NCI-H2107 (cell line): ENCODE measurements around the gene ITGB1.
"Not testable (repeated sequence)": the region's sequence is repeated elsewhere in the genome, so short reads cannot be mapped to it uniquely, and the experiment has no call there.

ENCODE experiments used
- DNase-seq: peaks from one replicate; lab custom pipeline; 2025; lab: John Stamatoyannopoulos, UW

The ITGB1 gene

DNA sequence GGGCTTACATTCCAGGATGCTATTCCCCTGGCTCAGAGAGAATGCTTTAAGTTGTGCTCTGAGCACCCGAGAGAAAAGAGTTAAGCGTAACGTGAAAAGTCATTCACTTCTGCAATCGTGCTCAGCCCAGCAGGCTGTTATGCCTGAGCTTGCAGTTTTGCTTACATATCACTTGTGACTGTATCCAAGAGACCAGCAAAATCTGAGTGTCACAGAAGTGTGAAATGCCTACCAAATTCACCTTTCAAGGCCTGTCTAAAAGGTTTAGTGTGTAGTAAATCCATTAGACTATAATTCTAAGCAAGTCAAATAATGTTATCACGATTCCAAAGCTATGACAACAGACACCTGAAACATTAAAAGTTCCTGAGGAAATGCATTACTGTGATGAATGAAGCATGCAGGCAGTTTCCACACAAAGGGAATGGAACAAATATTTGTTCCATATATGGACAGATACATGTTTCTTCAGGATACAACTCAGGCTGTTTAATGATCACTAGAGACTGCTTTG lies 20.1 kb downstream of the ITGB1 start:
- DNase-seq: no peak

GRCh38 chr10:32932225-32932729 lies 25.8 kb downstream of the ITGB1 start:
- DNase-seq: no peak

DNA sequence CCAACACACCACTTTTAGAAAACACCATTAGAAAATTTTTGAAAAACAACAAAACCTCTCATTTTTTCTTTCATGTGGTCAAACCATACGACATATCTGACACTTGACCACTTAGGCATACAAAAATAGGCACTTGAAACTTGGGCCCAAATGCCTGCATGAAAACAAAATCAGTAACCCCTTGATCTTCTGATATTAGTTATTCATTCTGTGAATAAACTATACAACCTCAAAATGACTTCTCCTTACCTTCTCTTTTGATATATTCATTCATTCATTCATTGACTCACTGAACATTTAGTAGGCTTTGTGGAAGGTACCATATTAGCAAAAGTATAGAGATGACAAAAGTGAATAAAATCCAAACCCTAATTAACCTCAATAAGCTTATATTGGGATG lies 26.4 kb downstream of the ITGB1 start:
- DNase-seq: no peak

DNA sequence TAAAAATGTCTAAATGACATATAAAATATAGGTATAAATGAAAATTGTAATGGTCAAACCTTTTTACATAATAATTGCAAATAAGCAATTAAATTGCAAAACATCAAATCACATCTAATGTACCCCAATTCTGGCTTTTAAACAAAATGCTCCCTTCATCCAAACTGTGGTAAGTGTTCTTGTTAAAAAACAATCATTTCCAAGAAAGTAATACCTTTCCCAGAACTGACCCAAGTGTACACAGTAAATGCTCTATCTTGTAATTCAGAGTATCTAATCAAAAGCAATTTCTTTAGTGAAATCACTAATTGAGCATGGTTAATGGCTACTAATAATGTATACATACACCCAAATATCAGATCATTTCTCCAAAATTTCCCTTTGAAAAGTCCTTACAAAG lies 28.0 kb downstream of the ITGB1 start:
- no peak for DNase-seq

- peak; percentile 2 for DNase-seq
These were observed 28.4 kb downstream of the ITGB1 start for GRCh38 chr10:32929634-32930033.

DNA sequence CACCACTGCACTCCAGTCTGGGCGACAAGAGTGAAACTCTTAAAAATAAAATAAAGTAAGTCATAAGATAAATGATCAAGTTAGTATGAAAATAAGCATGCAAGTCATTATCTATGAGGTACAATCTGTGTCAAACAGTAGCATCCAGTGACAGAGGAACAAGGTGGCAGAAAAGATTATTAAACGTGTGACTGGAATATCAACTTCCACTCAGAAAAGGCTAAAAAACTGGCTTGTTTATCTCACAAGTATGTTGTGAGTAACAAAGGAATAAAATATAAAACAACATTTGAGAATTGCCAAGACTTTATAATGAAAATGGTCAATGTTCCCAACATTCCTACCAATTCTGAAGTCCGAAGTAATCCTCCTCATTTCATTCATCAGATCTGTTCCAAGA lies 30.3 kb downstream of the ITGB1 start:
- no peak for DNase-seq

DNA sequence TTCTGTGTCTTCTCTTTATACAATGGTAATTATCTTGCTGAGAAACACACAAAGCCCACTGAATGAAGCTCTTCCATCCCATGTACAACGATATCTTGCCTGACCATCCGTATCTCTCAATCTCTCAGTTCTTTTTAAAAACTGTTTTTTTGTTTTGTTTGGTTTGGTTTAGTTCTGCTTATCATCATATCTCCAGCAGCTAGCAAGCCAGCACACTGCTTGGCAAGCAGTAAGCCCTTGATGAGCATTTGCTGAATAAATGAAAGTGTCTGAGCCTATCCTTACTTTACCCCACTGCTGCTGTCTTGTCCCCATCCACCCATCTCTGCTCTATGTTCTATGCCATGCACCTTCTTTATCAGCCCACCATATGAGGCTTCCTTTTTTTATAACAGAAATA lies 34.2 kb downstream of the ITGB1 start:
- DNase-seq: no peak

DNA sequence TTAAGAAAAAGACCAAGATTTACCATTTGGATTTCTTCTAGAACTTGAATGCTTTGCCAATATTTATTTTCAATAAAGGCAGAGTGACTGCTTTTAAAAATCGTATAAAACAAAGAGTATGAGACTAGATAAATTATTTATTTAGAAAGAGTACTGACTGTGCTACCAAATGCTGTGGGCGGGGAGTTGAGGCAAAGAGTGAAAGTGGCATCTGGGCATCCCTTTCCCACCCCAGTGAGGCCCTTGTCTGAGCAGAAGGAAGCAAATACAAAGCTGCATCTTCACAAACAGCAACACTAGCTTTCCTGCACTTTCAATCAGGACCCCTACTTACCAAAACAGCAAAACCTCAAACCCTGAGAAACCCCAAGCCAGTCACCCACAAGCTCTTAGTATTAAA lies 34.9 kb downstream of the ITGB1 start:
- no peak for DNase-seq

GRCh38 chr10:32922170-32922569 lies 35.9 kb downstream of the ITGB1 start:
- no peak for DNase-seq

- DNase-seq: not testable (repeated sequence)
These were observed 40.2 kb downstream of the ITGB1 start for GRCh38 chr10:32917817-32918216.

GRCh38 chr10:32911285-32912016 lies 46.6 kb downstream of the ITGB1 start:
- DNase-seq: no peak

DNA sequence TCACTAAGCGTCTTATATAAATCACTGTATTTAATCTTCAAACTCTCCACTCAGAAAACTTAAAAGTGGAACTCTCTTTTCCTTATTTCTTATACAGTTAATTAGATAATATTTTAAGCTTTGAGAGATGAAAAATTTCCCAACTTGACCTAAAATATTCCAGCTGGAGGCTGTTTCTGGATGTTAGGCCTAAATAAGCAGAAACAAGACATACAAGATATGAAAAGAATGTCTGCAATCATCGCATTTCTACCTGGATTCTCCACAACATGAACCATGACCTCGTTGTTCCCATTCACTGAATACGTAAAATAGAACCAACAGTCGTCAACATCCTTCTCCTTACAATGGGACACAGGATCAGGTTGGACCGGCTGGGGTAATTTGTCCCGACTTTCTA lies 48.1 kb downstream of the ITGB1 start:
- not testable (repeated sequence) for DNase-seq

- DNase-seq: no peak
These were observed 48.6 kb downstream of the ITGB1 start for GRCh38 chr10:32909456-32909855.

GRCh38 chr10:32906595-32906994 lies 51.4 kb downstream of the ITGB1 start:
- no peak for DNase-seq

DNA sequence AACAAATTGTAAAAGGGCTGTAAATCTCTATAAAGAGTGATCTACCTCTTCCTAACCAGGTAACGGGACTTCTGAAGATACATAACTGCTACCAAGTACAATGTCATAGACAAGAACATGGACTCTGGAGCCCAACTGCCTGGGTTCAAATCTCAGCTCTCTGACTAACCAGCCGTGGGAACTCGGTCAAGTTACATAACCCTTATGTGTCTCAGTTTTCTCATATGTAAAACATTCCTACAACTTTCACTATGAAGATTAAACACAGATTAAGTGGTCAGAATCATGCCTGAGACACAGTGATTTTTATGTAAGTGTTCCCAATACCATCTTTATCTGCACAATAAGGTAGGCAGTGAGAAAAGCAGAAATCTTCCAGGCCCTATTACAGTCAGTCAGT lies 52.6 kb downstream of the ITGB1 start:
- no peak for DNase-seq

GRCh38 chr10:32901815-32902214 lies 56.2 kb downstream of the ITGB1 start:
- DNase-seq: no peak

DNA sequence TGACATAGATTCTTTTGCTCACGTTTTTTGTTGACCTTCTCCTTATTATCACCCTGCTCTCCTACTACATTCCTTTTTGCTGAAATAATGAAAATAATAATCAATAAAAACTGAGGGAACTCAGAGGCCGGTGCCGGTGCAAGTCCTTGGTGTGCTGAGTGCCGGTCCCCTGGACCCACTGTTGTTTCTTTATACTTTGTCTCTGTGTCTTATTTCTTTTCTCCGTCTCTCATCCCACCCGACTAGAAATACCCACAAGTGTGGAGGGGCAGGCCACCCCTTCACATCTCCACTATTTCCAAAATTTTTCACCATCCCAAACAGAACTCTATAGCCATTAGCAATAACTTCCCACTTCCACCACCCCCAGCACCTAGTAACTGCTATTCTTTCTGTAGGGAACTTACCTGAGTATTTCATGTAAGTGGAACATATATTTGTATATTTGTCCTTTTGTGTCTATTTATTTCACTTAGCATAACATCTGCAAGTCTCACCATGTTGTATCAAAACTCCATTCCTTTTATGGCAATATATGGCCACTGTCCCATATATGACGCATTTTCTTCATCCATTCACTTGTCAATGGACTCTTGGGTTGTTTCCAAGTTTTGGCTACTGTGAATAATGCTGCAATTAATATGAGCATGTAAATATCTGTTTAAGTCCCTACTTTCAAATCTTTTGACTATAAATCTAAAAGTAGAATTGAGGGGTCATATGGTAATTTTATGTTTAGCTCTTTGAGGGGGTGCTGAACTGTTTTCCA lies 62.6 kb downstream of the ITGB1 start:
- DNase-seq: not testable (repeated sequence)

GRCh38 chr10:32893916-32894664 lies 63.9 kb downstream of the ITGB1 start:
- DNase-seq: no peak

DNA sequence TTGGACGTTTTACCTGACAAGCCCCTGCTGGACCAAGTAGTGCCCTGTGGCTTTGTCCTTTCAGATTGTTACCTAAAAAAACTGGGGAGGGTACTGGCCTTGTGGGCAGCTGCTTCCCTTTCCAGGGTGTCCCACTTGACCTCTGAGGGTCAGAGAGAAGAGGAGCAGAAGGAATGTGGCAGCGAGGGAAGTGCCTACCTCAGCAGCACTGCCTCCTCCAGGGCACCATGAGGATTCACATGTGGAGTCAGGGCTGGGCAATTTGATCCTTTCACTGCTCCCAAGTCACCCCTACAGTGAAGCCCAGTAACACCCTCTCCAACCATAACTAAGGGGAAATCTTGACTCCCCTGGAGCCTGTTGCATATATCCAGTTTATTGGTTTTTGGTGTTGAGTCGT lies 64.6 kb downstream of the ITGB1 start:
- DNase-seq: no peak

DNA sequence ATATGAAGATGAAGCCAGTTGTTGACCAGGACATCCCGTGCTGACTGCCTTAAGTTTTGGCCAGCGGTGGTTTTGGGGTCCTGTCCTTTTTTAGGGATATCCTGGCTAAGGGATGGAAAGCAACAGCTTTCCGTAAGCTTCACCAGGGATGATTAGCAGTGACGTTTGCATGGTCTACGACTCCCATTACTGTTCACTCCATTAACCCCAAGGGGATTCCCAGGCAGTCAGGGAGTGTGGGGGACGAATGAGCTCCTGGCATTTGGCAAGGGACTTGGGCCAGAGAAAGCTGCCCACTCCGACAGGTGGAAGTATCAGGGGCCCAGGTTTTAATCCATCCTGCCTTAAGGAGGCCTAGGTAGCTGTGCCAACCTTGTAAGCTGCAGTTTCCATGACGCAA lies 66.8 kb downstream of the ITGB1 start:
- no peak for DNase-seq

DNA sequence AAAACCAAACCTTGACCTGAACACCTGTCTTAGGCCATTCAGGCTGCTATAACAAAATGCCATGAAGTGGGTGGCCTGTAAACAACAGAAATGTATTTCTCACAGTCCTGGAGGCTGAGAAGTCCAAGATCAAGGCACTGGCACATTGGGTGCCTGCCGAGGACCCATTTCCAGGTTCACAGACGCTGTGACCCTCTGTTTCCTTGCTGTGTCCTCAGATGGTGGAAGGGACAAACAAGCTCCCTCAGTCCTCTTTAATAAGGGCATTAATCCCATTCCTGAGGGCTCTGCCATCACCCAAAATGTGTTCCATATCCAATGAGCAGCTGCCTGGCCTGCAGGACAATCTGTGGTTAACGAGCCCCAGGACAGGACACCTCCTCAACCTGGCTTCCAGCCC lies 67.6 kb downstream of the ITGB1 start:
- DNase-seq: no peak

GRCh38 chr10:32889631-32890212 lies 68.3 kb downstream of the ITGB1 start:
- DNase-seq: no peak
